ENCODE results near the gene CACNA1H.
"Not testable (repeated sequence)": the region's sequence is repeated elsewhere in the genome, so short reads cannot be mapped to it uniquely, and the experiment has no call there.

CACNA1H gene

DNA sequence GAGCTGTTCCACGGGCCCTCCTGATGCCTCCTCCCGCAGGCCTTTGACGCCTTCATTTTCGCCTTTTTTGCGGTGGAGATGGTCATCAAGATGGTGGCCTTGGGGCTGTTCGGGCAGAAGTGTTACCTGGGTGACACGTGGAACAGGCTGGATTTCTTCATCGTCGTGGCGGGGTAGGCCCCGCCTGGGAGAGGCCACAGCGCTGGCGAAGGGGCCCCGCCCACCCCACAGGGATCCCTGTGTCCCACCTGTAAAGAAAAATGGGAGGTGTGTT, 42.4 kb downstream of the CACNA1H start:
- Histone ChIP-seq H3K79me2 (no peaks in the 10 kb centered on the region), H3K9ac (no peak overlapping the region), H3K4me2 (ENCODE audit: low read length) (no peak overlapping the region), H3K4me3 (ENCODE audit: low read depth, low read length) (no peak overlapping the region), H2AFZ (no peak overlapping the region), H3K27ac (no peak overlapping the region), H3K4me1 (no peaks in the 10 kb centered on the region), H3K9me3 (ENCODE audit: control insufficient read depth, low read length) (no peaks in the 10 kb centered on the region), H3K27me3 (ENCODE audit: control insufficient read depth, insufficient read depth, low read length) (no peaks in the 10 kb centered on the region), H3K36me3 (ENCODE audit: control insufficient read depth, insufficient read depth, low read length) (no peaks in the 10 kb centered on the region)
- TF ChIP-seq, protein P1, sequence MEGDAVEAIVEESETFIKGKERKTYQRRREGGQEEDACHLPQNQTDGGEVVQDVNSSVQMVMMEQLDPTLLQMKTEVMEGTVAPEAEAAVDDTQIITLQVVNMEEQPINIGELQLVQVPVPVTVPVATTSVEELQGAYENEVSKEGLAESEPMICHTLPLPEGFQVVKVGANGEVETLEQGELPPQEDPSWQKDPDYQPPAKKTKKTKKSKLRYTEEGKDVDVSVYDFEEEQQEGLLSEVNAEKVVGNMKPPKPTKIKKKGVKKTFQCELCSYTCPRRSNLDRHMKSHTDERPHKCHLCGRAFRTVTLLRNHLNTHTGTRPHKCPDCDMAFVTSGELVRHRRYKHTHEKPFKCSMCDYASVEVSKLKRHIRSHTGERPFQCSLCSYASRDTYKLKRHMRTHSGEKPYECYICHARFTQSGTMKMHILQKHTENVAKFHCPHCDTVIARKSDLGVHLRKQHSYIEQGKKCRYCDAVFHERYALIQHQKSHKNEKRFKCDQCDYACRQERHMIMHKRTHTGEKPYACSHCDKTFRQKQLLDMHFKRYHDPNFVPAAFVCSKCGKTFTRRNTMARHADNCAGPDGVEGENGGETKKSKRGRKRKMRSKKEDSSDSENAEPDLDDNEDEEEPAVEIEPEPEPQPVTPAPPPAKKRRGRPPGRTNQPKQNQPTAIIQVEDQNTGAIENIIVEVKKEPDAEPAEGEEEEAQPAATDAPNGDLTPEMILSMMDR (IDR thresholded peaks at IDR 0.05): no peak

DNA sequence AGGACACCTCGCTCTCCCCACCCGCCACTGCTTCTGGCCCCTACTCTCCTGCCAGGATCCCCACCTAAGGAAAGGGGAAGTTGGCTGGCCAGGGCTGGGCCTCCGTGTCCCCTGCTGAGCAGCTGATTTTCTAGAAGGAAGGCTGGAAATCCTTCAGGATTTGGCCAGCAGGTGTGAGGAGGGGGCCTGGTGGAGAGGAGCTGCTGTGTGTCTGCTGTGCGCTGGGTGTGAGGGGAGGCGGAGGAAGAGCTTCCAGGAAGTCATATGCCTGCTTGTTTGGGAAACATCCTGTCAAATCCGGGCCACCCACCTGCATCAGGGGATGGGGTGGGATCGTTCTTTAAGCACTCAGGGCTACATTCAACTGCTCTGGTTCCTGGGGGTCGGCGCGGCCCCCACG, 43.6 kb downstream of the CACNA1H start:
- no peaks in the 10 kb centered on the region for H3K79me2 ChIP-seq
- H3K27ac ChIP-seq: no peak overlapping the region

DNA sequence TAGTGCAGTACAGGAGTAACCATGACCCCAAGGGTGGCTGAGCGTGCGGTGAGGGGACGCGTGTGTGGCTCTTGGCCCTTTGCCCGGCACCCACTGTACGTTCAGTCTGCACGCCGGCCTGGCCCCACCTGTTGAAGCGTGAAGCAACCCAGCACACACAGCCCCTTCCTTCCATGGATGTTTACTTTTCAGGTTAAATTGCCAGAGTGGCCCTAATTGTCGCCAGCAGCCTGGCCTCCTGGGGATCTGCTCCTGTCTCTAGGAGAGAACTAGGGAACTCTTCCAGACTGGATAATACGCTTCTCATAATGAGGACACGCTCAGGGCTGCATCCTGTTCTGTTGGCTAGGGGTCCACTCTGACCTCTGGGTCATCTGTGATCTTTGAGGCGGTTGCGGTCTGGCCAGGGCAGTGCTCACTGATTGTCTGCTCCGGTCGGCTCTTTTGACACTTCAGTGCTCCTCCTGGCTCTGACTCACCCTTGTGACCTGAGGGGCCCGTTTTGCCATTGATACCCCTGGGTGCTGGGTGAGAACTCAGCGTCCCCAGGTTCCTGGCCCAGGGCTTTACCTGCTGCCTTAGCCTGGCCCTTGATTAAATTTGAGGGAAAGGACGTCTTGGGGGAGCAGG, 44.4 kb downstream of the CACNA1H start:
- H3K9me3 ChIP-seq (ENCODE audit: control insufficient read depth, low read length): no peaks in the 10 kb centered on the region

More for the DNA sequence above, 43.6 kb downstream of the CACNA1H start:
- Histone ChIP-seq H3K4me1 (no peaks in the 10 kb centered on the region), H3K9ac (no peak overlapping the region), H2AFZ (no peak overlapping the region), H3K4me3 (ENCODE audit: low read depth, low read length) (no peak overlapping the region), H3K9me3 (ENCODE audit: control insufficient read depth, low read length) (no peaks in the 10 kb centered on the region), H3K36me3 (ENCODE audit: control insufficient read depth, insufficient read depth, low read length) (no peaks in the 10 kb centered on the region), H3K4me2 (ENCODE audit: low read length) (no peak overlapping the region), H3K27me3 (ENCODE audit: control insufficient read depth, insufficient read depth, low read length) (no peaks in the 10 kb centered on the region)
- TF ChIP-seq, protein P1 (IDR thresholded peaks at IDR 0.05): no peak

DNA sequence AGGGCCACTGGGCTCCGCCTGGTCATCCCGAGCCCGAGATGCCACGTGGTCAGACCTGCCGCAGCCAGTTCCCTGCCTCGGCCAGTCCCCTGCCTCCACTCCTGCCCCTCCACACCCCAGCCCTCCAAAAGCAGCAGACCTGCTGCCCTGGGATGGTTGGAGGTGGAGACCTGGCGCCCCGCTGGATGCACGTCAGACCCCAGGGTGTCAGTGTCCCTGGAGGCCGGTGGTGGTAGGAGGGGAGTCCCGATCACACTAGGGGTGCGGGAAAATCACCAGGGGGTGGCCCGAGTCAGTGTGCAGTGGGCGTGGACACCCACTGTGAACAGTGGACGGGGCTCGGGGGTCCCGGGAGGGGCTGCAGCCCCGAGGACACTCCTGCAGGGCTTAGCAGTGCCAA, 45.3 kb downstream of the CACNA1H start:
- Histone ChIP-seq H3K27me3 (ENCODE audit: control insufficient read depth, insufficient read depth, low read length) (no peaks in the 10 kb centered on the region), H3K4me2 (ENCODE audit: low read length) (no peak overlapping the region), H3K9ac (no peak overlapping the region), H3K79me2 (no peaks in the 10 kb centered on the region), H2AFZ (no peak overlapping the region), H3K4me1 (no peaks in the 10 kb centered on the region), H3K9me3 (ENCODE audit: control insufficient read depth, low read length) (no peaks in the 10 kb centered on the region), H3K36me3 (ENCODE audit: control insufficient read depth, insufficient read depth, low read length) (no peaks in the 10 kb centered on the region), H3K4me3 (ENCODE audit: low read depth, low read length) (no peak overlapping the region), H3K27ac (no peak overlapping the region)
- TF ChIP-seq, protein P1 (IDR thresholded peaks at IDR 0.05): no peak

More for the DNA sequence above, 44.4 kb downstream of the CACNA1H start:
- Histone ChIP-seq H3K4me3 (ENCODE audit: low read depth, low read length) (no peak overlapping the region), H3K4me2 (ENCODE audit: low read length) (no peak overlapping the region), H3K79me2 (no peaks in the 10 kb centered on the region), H3K9ac (no peak overlapping the region), H3K27ac (no peak overlapping the region), H3K27me3 (ENCODE audit: control insufficient read depth, insufficient read depth, low read length) (no peaks in the 10 kb centered on the region), H3K36me3 (ENCODE audit: control insufficient read depth, insufficient read depth, low read length) (no peaks in the 10 kb centered on the region), H3K4me1 (no peaks in the 10 kb centered on the region), H2AFZ (no peak overlapping the region)
- TF ChIP-seq, protein P1 (IDR thresholded peaks at IDR 0.05): no peak

DNA sequence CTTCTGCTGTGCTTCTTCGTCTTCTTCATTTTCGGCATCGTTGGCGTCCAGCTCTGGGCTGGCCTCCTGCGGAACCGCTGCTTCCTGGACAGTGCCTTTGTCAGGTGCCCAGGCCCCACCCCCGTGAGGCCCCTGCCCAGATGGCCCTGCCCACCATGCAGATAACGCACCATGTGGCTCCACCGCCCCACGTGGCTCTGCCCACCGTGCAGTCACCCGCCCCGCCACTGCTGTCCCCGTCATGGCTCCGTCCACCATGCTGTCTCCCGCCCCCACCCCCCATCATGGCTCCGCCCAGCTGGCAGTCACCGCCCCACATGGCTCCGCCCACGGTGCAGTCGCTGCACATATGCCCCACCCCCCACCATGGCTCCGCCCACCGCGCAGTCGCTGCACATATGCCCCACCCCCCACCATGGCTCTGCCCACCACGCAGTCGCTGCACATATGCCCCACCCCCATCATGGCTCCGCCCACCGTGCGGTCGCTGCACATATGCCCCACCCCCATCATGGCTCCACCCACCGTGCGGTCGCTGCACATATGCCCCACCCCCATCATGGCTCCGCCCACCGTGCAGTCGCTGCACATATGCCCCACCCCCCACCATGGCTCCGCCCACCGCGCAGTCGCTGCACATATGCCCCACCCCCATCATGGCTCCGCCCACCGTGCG, 45.9 kb downstream of the CACNA1H start:
- not testable (repeated sequence) for H3K27ac ChIP-seq; H3K9ac ChIP-seq; H3K27me3 ChIP-seq (ENCODE audit: control insufficient read depth, insufficient read depth, low read length); H3K36me3 ChIP-seq (ENCODE audit: control insufficient read depth, insufficient read depth, low read length); H3K4me1 ChIP-seq; H2AFZ ChIP-seq; H3K4me2 ChIP-seq (ENCODE audit: low read length); H3K9me3 ChIP-seq (ENCODE audit: control insufficient read depth, low read length); H3K79me2 ChIP-seq; H3K4me3 ChIP-seq (ENCODE audit: low read depth, low read length)
